H1 (cell line): ENCODE measurements around the gene PRPF6. TPM values are rescaled to one million over a fixed set of nuclear protein-coding genes. Genes with fewer than 3 reads are reported as not detected.

ENCODE experiments used
- CEBPB ChIP-seq: IDR thresholded peaks from 2 replicates; pipeline ENCODE4 v1.6.1; 2012; ENCODE audit warnings: low read depth, low read length
- EGR1 ChIP-seq: IDR thresholded peaks from 2 replicates; pipeline ENCODE4 v1.6.1; 2011; ENCODE audit warnings: low read depth, low read length, borderline replicate concordance
- FOSL1 ChIP-seq: IDR thresholded peaks from 2 replicates; pipeline ENCODE4 v1.6.1; 2011; ENCODE audit warnings: mild to moderate bottlenecking, low read depth, low read length, moderate library complexity; ENCODE audit not compliant: insufficient read depth
- KDM1A ChIP-seq: fragments of 200-600, 300-600 bp; sonication (generic); IDR thresholded peaks from 2 replicates; pipeline ENCODE4 v1.7.1; 2016; ENCODE audit warnings: mild to moderate bottlenecking, low read length, borderline replicate concordance
- SIX5 ChIP-seq: IDR thresholded peaks from 2 replicates; pipeline ENCODE4 v1.6.1; 2011; ENCODE audit warnings: mild to moderate bottlenecking, low read depth, low read length
- YY1 ChIP-seq: IDR thresholded peaks from 2 replicates; pipeline ENCODE4 v1.6.1; 2011; ENCODE audit warnings: low read depth, mild to moderate bottlenecking, low read length
- polyA plus RNA-seq, 7 experiments: library from polyadenylated mRNA; depleted of rRNA in 3 of 7; stranded (reverse) in 5 of 7; unstranded in 2 of 7; fragments of >200 nt in 5 of 7; fragments of 200-250 nt in 2 of 7; gene quantifications; 1 replicate in 5 of 7; 2 replicates in 1 of 7; 4 replicates in 1 of 7; pipeline versions ENCODE4 v1.2.1 to v1.2.3, GENCODE V29; 2011 to 2013; ENCODE audit warnings: missing spikeins in 2 of 7, mixed read lengths in 2 of 7
- total RNA-seq: library from RNA; stranded (reverse); fragmentation: NEBNext Ultra II Directional; extraction: Animal tissue kit (Norgen Biotek cat#: 25700); gene quantifications from 2 replicates; pipeline ENCODE4 v1.2.1, GENCODE V29; 2021

The PRPF6 gene
- total and polyA plus RNA-seq, 2 of the 8 experiments (the other 6 are each of a cell fraction or from before 2014, with no cell fraction given), result 27.9 to 76.9 TPM

DNA sequence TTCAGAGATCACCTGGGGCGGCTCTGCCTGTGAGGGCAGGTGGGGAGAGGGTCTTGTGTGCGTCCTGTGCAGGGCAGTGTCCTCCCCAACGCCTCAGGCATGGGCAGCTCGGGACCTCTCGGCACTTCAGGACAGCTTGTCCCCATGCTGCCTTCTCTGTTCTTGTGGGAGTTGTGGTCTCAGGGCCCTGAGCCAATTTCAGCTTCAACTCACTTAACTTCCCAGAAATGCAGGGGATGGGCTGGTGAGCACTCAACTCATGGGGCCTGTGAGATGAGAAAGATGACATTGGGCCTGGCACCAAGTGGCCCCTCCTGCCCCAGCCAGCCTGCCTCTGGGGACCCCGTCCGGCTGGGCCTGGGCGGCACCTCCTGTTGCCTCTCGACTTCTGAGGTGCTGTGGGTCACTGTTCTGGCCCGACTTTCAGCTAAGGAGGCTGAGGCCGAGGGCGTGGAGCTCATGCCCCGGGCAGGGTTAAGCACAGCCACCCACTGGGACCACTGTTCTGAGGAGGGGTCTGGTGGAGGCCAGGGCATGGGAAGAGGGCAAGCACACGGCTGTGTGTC lies 91.6 kb downstream of the PRPF6 start (continued):
- TF ChIP-seq SIX5, result no peak
- TF ChIP-seq YY1, result no peak
- no peak for TF ChIP-seq FOSL1
- TF ChIP-seq CEBPB, result no peak
- TF ChIP-seq KDM1A, result no peak
- TF ChIP-seq EGR1, result no peak
